H1 (cell line): ENCODE results near the gene CCDC197. TPM values are rescaled to one million over a fixed set of nuclear protein-coding genes. Genes with fewer than 3 reads are reported as not detected.

ENCODE experiments used
- CTCF ChIA-PET: fragments of 300-600 bp; sonication (Branson Sonifier 250); formaldehyde crosslinking; loops from one replicate; lab custom pipeline; 2021; ENCODE audit not compliant: partially characterized antibody; lab: Charles Lee
- POLR2A ChIA-PET: fragments of 300-600 bp; sonication (Branson Sonifier 250); formaldehyde crosslinking; loops from one replicate; lab custom pipeline; 2021; ENCODE audit warnings: inconsistent platforms; ENCODE audit not compliant: partially characterized antibody; lab: Charles Lee
- DNase-seq, 2 experiments: peaks; one replicate each; pipeline versions ENCODE4 v3.0.0 to v3.0.0-alpha.2; 2010 to 2022; ENCODE audit warnings: low spot score in 2 of 2, low read depth in 1 of 2, mixed read lengths in 1 of 2
- FAIRE-seq: peaks from 2 replicates; lab custom pipeline; 2011; peaks lifted over from hg19 to GRCh38; lab: Jason Lieb, UNC
- H2AFZ ChIP-seq: 2 replicates; pipeline ENCODE4 v1.8.1; 2012; ENCODE audit warnings: low read length, inconsistent platforms
- H2AK5ac ChIP-seq: 2 replicates; pipeline ENCODE4 v1.6.1; 2013; ENCODE audit warnings: low read depth, low read length
- H2BK120ac ChIP-seq: replicated peaks from 2 replicates; pipeline ENCODE3; 2013; ENCODE audit warnings: low read depth, low read length, inconsistent platforms
- H2BK12ac ChIP-seq: 2 replicates; pipeline ENCODE4 v1.6.1; 2013; ENCODE audit warnings: low read depth, low read length
- H2BK15ac ChIP-seq: 2 replicates; pipeline ENCODE4 v1.6.1; 2013; ENCODE audit warnings: low read length
- H2BK20ac ChIP-seq: 2 replicates; pipeline ENCODE4 v1.6.1; 2013; ENCODE audit warnings: low read length
- H2BK5ac ChIP-seq: 2 replicates; pipeline ENCODE4 v1.6.1; 2013; ENCODE audit warnings: low read depth, low read length
- H3K14ac ChIP-seq: 2 replicates; pipeline ENCODE4 v1.6.1; 2013; ENCODE audit warnings: inconsistent platforms; ENCODE audit not compliant: insufficient read length
- H3K18ac ChIP-seq: 2 replicates; pipeline ENCODE4 v1.6.1; 2013; ENCODE audit warnings: low read length; ENCODE audit errors: extremely low read depth
- H3K23ac ChIP-seq: 2 replicates; pipeline ENCODE4 v1.6.1; 2013; ENCODE audit warnings: inconsistent platforms; ENCODE audit not compliant: insufficient read length
- H3K23me2 ChIP-seq: 2 replicates; pipeline ENCODE4 v1.6.1; 2013; ENCODE audit warnings: low read depth, low read length
- H3K27ac ChIP-seq: 2 replicates; pipeline ENCODE4 v1.6.1; 2011; ENCODE audit warnings: low read depth, low read length, inconsistent platforms
- H3K27me3 ChIP-seq, 4 experiments: replicated peaks in 1 of 4; 1 replicate in 1 of 4; 2 replicates in 3 of 4; pipeline versions ENCODE4 v1.6.1 to v1.8.1; 2011 to 2013; ENCODE audit warnings: low read length in 3 of 4, mild to moderate bottlenecking in 3 of 4, inconsistent platforms in 2 of 4, mixed read lengths in 2 of 4, moderate library complexity in 1 of 4; ENCODE audit not compliant: control insufficient read depth in 3 of 4, insufficient read depth in 3 of 4; ENCODE audit errors: extremely low read depth in 1 of 4
- H3K36me3 ChIP-seq, 4 experiments: 2 replicates each; pipeline versions ENCODE4 v1.6.1 to v1.8.1; 2011 to 2013; ENCODE audit warnings: mild to moderate bottlenecking in 4 of 4, low read length in 3 of 4, moderate library complexity in 2 of 4, control low read depth in 1 of 4, inconsistent platforms in 1 of 4; ENCODE audit not compliant: insufficient read depth in 4 of 4, control insufficient read depth in 2 of 4
- H3K4ac ChIP-seq: replicated peaks from 2 replicates; pipeline ENCODE3; 2013; ENCODE audit warnings: low read length, low read depth, mixed read lengths, inconsistent platforms; ENCODE audit not compliant: insufficient read length
- H3K4me1 ChIP-seq, 4 experiments: replicated peaks in 1 of 4; 1 replicate in 1 of 4; 2 replicates in 3 of 4; pipeline versions ENCODE4 v1.6.1 to v1.8.1; 2011 to 2013; ENCODE audit warnings: low read length in 3 of 4, inconsistent platforms in 2 of 4, mixed read lengths in 1 of 4; ENCODE audit not compliant: insufficient read depth in 4 of 4, control insufficient read depth in 3 of 4
- H3K4me2 ChIP-seq, 2 experiments: 2 replicates each; pipeline versions ENCODE4 v1.6.1 to v1.8.1; 2011 to 2013; ENCODE audit warnings: low read depth in 2 of 2, low read length in 2 of 2, control low read depth in 1 of 2, inconsistent platforms in 1 of 2, mild to moderate bottlenecking in 1 of 2; ENCODE audit not compliant: insufficient read depth in 1 of 2
- H3K4me3 ChIP-seq, 4 experiments: fragments of 200-600, 300-600 bp in 1 of 4; sonication (generic), shearing (Covaris generic), sonication (Bioruptor Twin) in 1 of 4; 2 replicates each; pipeline versions ENCODE4 v1.5.1 to v1.8.1; 2011 to 2016; ENCODE audit warnings: low read length in 4 of 4, low read depth in 3 of 4, control low read depth in 2 of 4, inconsistent platforms in 2 of 4, mild to moderate bottlenecking in 2 of 4, mixed read lengths in 1 of 4, moderate library complexity in 1 of 4; ENCODE audit not compliant: insufficient read depth in 2 of 4; ENCODE audit errors: extremely low read depth in 1 of 4
- H3K56ac ChIP-seq: replicated peaks from 2 replicates; pipeline ENCODE3; 2013; ENCODE audit warnings: low read depth, mild to moderate bottlenecking, mixed read lengths, low read length, inconsistent platforms; ENCODE audit not compliant: insufficient read length
- H3K79me1 ChIP-seq: 2 replicates; pipeline ENCODE4 v1.6.1; 2013; ENCODE audit warnings: low read depth, low read length, control low read depth
- H3K79me2 ChIP-seq, 2 experiments: 2 replicates each; pipeline versions ENCODE4 v1.6.1 to v1.8.1; 2012 to 2013; ENCODE audit warnings: low read length in 2 of 2, mild to moderate bottlenecking in 2 of 2, inconsistent platforms in 1 of 2; ENCODE audit not compliant: insufficient read depth in 2 of 2, control insufficient read depth in 1 of 2
- H3K9ac ChIP-seq, 4 experiments: replicated peaks in 1 of 4; 1 replicate in 1 of 4; 2 replicates in 3 of 4; pipeline versions ENCODE4 v1.6.1 to v1.8.1; 2011 to 2013; ENCODE audit warnings: low read depth in 3 of 4, low read length in 3 of 4, control low read depth in 2 of 4, mild to moderate bottlenecking in 2 of 4, moderate library complexity in 2 of 4, inconsistent platforms in 1 of 4; ENCODE audit errors: extremely low read depth in 1 of 4
- H3K9me3 ChIP-seq, 2 experiments: 2 replicates each; pipeline versions ENCODE4 v1.6.1 to v1.8.1; 2012 to 2013; ENCODE audit warnings: mild to moderate bottlenecking in 2 of 2, moderate library complexity in 2 of 2, control low read depth in 1 of 2, inconsistent platforms in 1 of 2, low read depth in 1 of 2, low read length in 1 of 2, mixed read lengths in 1 of 2; ENCODE audit not compliant: insufficient read depth in 2 of 2
- H4K20me1 ChIP-seq, 2 experiments: replicated peaks in 1 of 2; 2 replicates each; pipeline versions ENCODE3 to v1.8.1; 2011 to 2013; ENCODE audit warnings: inconsistent platforms in 2 of 2, low read length in 2 of 2, mild to moderate bottlenecking in 1 of 2; ENCODE audit not compliant: insufficient read depth in 2 of 2, control insufficient read depth in 1 of 2
- H4K5ac ChIP-seq: 2 replicates; pipeline ENCODE4 v1.6.1; 2013; ENCODE audit warnings: low read length, low read depth, mixed read lengths, inconsistent platforms; ENCODE audit not compliant: insufficient read length
- H4K8ac ChIP-seq: 2 replicates; pipeline ENCODE4 v1.8.0; 2013; ENCODE audit warnings: mild to moderate bottlenecking, moderate library complexity, low read length, inconsistent platforms; ENCODE audit not compliant: insufficient read depth; ENCODE audit errors: extremely low read depth
- H4K91ac ChIP-seq: replicated peaks from 2 replicates; pipeline ENCODE3; 2013; ENCODE audit warnings: low read length, mixed read lengths, inconsistent platforms; ENCODE audit not compliant: insufficient read length
- CHD2 ChIP-seq: IDR thresholded peaks from 2 replicates; pipeline ENCODE4 v1.6.1; 2012; ENCODE audit warnings: low read length, improper control_type of control experiment
- MAFK ChIP-seq: IDR thresholded peaks from 2 replicates; pipeline ENCODE4 v1.6.1; 2012; ENCODE audit warnings: low read depth, mild to moderate bottlenecking, improper control_type of control experiment, low read length
- POLR2AphosphoS5 ChIP-seq: IDR thresholded peaks from 2 replicates; pipeline ENCODE4 v1.6.1; 2011; ENCODE audit warnings: low read depth, low read length
- RNF2 ChIP-seq: fragments of 200-900, 300-1000 bp; sonication (generic); IDR thresholded peaks from 2 replicates; pipeline ENCODE4 v1.7.1; 2016; ENCODE audit warnings: borderline replicate concordance, low read depth, mild to moderate bottlenecking, antibody characterized with exemption, low read length; ENCODE audit not compliant: poor library complexity, severe bottlenecking; ENCODE audit errors: missing control alignments
- WGBS, 2 experiments: shearing (Covaris generic) in 1 of 2; methylation state at CpG; one replicate each; pipeline versions ENCODE4 v1.1.6 to v1.1.7; 2013 to 2015; ENCODE audit warnings: low lambda C conversion rate in 2 of 2, mixed read lengths in 2 of 2, inconsistent platforms in 1 of 2, low coverage in 1 of 2, missing lambda C conversion rate in 1 of 2; ENCODE audit not compliant: insufficient replicate concordance in 2 of 2, insufficient coverage in 1 of 2, insufficient read length in 1 of 2; ENCODE audit errors: extremely low coverage in 1 of 2, missing lambda C conversion rate in 1 of 2; 5-methylcytosine and 5-hydroxymethylcytosine counted together
- polyA plus RNA-seq, 7 experiments: library from polyadenylated mRNA; depleted of rRNA in 3 of 7; stranded (reverse) in 5 of 7; unstranded in 2 of 7; fragments of >200 nt in 5 of 7; fragments of 200-250 nt in 2 of 7; gene quantifications; 1 replicate in 5 of 7; 2 replicates in 1 of 7; 4 replicates in 1 of 7; pipeline versions ENCODE4 v1.2.1 to v1.2.3, GENCODE V29; 2011 to 2013; ENCODE audit warnings: missing spikeins in 2 of 7, mixed read lengths in 2 of 7
- total RNA-seq: library from RNA; stranded (reverse); fragmentation: NEBNext Ultra II Directional; extraction: Animal tissue kit (Norgen Biotek cat#: 25700); gene quantifications from 2 replicates; pipeline ENCODE4 v1.2.1, GENCODE V29; 2021

The CCDC197 gene
- total and polyA plus RNA-seq, 2 of the 8 experiments (the other 6 are each of a cell fraction or from before 2014, with no cell fraction given): not detected

DNA sequence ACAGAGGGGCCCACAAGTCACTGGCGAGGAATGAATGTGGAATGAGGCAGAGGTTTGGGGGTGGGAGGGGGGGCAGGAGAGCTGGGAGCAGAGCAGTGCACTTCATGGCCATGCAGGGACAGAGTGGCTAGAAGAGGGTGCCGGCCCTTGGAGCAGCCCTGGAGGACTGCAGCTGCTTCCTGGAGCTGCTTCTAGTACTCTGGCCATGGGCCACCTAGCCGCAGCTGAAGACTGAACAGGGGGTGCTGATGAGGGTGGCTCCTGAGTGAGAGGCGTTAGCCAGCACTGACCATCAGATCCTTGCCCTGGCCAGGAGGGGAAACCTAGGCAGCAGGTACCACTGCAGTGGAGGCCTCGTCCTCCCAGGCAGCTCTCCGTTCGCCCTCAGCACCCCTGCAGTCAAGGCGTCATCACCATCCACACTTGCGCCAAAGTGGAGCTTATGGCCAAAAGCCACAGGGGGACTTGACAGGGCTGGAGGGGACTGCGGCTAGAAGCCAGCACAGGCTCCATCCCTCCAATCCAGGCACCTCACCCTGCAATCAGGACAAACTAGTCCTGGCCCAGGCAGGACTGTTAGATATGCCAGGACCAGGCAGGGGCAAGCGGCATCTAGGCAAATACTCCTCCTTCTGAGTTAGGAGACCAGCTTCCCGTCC lies 45.5 kb downstream of the CCDC197 start:
- Histone ChIP-seq H3K23ac (no peak overlapping the region), H2BK12ac (no peak overlapping the region), H3K27ac (no peak overlapping the region), H4K20me1 (peaks cover 0 to 7% of the 10 kb centered on the region in 2 experiments), H3K79me2 (no peaks in the 10 kb centered on the region), H2BK15ac (no peak overlapping the region), H3K23me2 (no peaks in the 10 kb centered on the region), H3K27me3 (no peaks in the 10 kb centered on the region), H3K56ac (no peak overlapping the region), H3K4me3 (no peak overlapping the region), H3K4ac (no peak overlapping the region)
- WGBS, 2 experiments: 76% methylated on average over 12 of the region's 12 CpGs; no CpG with 5 or more reads in 1 of the 2 experiments
- POLR2A ChIA-PET: interaction anchor here (1.0 kb wide), 1 partner anchor 10 kb away, joined by 3 read pairs; no protein-coding TSS in a partner anchor
- TF ChIP-seq RNF2: no peak
- TF ChIP-seq POLR2AphosphoS5: no peak
- no peak for TF ChIP-seq MAFK
- no peak for TF ChIP-seq CHD2
- TF ChIP-seq, all 59 proteins: peak for 0
- Histone ChIP-seq H2AFZ (no peak overlapping the region), H3K4me2 (no peak overlapping the region), H3K9me3 (no peaks in the 10 kb centered on the region), H4K8ac (peak overlapping the region; percentile 14; the same call in 1 of the 2 replicates), H4K5ac (no peak overlapping the region), H3K9ac (no peak overlapping the region), H3K14ac (no peak overlapping the region), H2AK5ac (no peak overlapping the region), H4K91ac (no peak overlapping the region), H3K36me3 (peaks cover 7 to 33% (median 14%) of the 10 kb centered on the region in 4 experiments; a peak in 6 of 8 replicates), H3K4me1 (no peaks in the 10 kb centered on the region), H2BK120ac (no peak overlapping the region), H2BK5ac (no peak overlapping the region), H3K79me1 (no peaks in the 10 kb centered on the region), H3K18ac (no peak overlapping the region), H2BK20ac (no peak overlapping the region)
- DNase-seq (no peak), FAIRE-seq (no peak)
- CTCF ChIA-PET: interaction anchor here (1.0 to 1.5 kb wide), 5 partner anchors 10 to 94 kb away, joined by 3 to 6 read pairs (median 4); no protein-coding TSS in a partner anchor
